Stomach smooth muscle (tissue), 2 donors: Measurements from ENCODE around the gene DAGLB.
A peak's percentile ranks its signal among the peaks of the same experiment; 100 is the strongest.
"Not testable (repeated sequence)": the region's sequence is repeated elsewhere in the genome, so short reads cannot be mapped to it uniquely, and the experiment has no call there.

Experiments used
- H3K27ac ChIP-seq: one replicate; pipeline ENCODE4 v1.7.0; 2013; ENCODE audit warnings: mild to moderate bottlenecking, low read length, inconsistent platforms
- H3K27me3 ChIP-seq, 2 donors: one replicate each; pipeline ENCODE4 v1.7.0; 2013; ENCODE audit warnings: low read length in 2 of 2; ENCODE audit not compliant: insufficient read depth in 2 of 2, control insufficient read depth in 1 of 2
- H3K36me3 ChIP-seq, 2 donors: one replicate each; pipeline ENCODE4 v1.7.0; 2013; ENCODE audit warnings: low read length in 2 of 2; ENCODE audit not compliant: control insufficient read depth in 2 of 2, insufficient read depth in 2 of 2
- H3K4me1 ChIP-seq: one replicate; pipeline ENCODE4 v1.7.0; 2013; ENCODE audit warnings: low read length; ENCODE audit not compliant: control insufficient read depth, insufficient read depth
- H3K4me3 ChIP-seq, 2 donors: one replicate each; pipeline ENCODE4 v1.7.0; 2013; ENCODE audit warnings: low read length in 2 of 2
- H3K9ac ChIP-seq, 2 donors: one replicate each; pipeline ENCODE4 v1.7.0; 2013; ENCODE audit warnings: low read length in 2 of 2, mild to moderate bottlenecking in 1 of 2
- H3K9me3 ChIP-seq, 2 donors: one replicate each; pipeline ENCODE4 v1.7.0; 2013; ENCODE audit warnings: low read length in 2 of 2; ENCODE audit not compliant: control insufficient read depth in 2 of 2
- donor health status: healthy.
- donor health status: Pancreatic carcinoma.

The DAGLB gene

GRCh38 chr7:6460990-6461584 is 13.3 kb upstream of the DAGLB start:
- H3K27me3 ChIP-seq: no peaks in the 10 kb centered on the region
- H3K9ac ChIP-seq: no peak overlapping the region
- no peaks in the 10 kb centered on the region for H3K9me3 ChIP-seq
- H3K4me3 ChIP-seq: no peak overlapping the region
- no peak overlapping the region for H3K27ac ChIP-seq
- peaks cover 17 to 33% of the 10 kb centered on the region in 2 donors for H3K36me3 ChIP-seq
- H3K4me1 ChIP-seq: no peaks in the 10 kb centered on the region

GRCh38 chr7:6460303-6460702 is 12.5 kb upstream of the DAGLB start:
- Histone ChIP-seq H3K4me3 (no peak overlapping the region), H3K27ac (no peak overlapping the region), H3K27me3 (no peaks in the 10 kb centered on the region), H3K36me3 (peaks cover 9 to 25% of the 10 kb centered on the region in 2 donors), H3K4me1 (no peaks in the 10 kb centered on the region), H3K9me3 (no peaks in the 10 kb centered on the region), H3K9ac (no peak overlapping the region)

GRCh38 chr7:6458676-6459075 is 10.9 kb upstream of the DAGLB start:
- H3K27ac ChIP-seq: not testable (repeated sequence)
- H3K36me3 ChIP-seq: peaks cover 9 to 25% of the 10 kb centered on the region in 2 donors

GRCh38 chr7:6453734-6454133 is 6.0 kb upstream of the DAGLB start:
- no peaks in the 10 kb centered on the region for H3K4me1 ChIP-seq
- H3K9ac ChIP-seq: no peak overlapping the region
- no peaks in the 10 kb centered on the region for H3K36me3 ChIP-seq
- H3K9me3 ChIP-seq: no peaks in the 10 kb centered on the region
- no peaks in the 10 kb centered on the region for H3K27me3 ChIP-seq
- H3K27ac ChIP-seq: no peak overlapping the region
- no peak overlapping the region for H3K4me3 ChIP-seq

More at GRCh38 chr7:6458676-6459075, 10.9 kb upstream of the DAGLB start:
- not testable (repeated sequence) for H3K9me3 ChIP-seq, H3K27me3 ChIP-seq, H3K4me3 ChIP-seq, H3K9ac ChIP-seq, H3K4me1 ChIP-seq

GRCh38 chr7:6451224-6451705 is 3.5 kb upstream of the DAGLB start:
- no peak overlapping the region for H3K9ac ChIP-seq
- H3K4me3 ChIP-seq: no peak overlapping the region
- no peak overlapping the region for H3K27ac ChIP-seq
- H3K36me3 ChIP-seq: no peaks in the 10 kb centered on the region
- peaks cover 9% of the 10 kb centered on the region for H3K4me1 ChIP-seq
- no peaks in the 10 kb centered on the region for H3K9me3 ChIP-seq
- no peaks in the 10 kb centered on the region for H3K27me3 ChIP-seq

GRCh38 chr7:6450591-6450990 is 2.8 kb upstream of the DAGLB start:
- H3K27me3 ChIP-seq, H3K4me3 ChIP-seq, H3K36me3 ChIP-seq, H3K27ac ChIP-seq, H3K9ac ChIP-seq, H3K9me3 ChIP-seq, H3K4me1 ChIP-seq: not testable (repeated sequence)

GRCh38 chr7:6449884-6450283 is 2.1 kb upstream of the DAGLB start:
- H3K27ac ChIP-seq, H3K4me1 ChIP-seq, H3K36me3 ChIP-seq, H3K4me3 ChIP-seq, H3K27me3 ChIP-seq, H3K9me3 ChIP-seq, H3K9ac ChIP-seq: not testable (repeated sequence)

GRCh38 chr7:6448943-6449543 is 1.3 kb upstream of the DAGLB start:
- Histone ChIP-seq H3K9ac (no peak overlapping the region), H3K4me3 (no peak overlapping the region), H3K4me1 (peaks cover 9% of the 10 kb centered on the region), H3K36me3 (peaks cover 0 to 7% of the 10 kb centered on the region in 2 donors), H3K9me3 (no peaks in the 10 kb centered on the region), H3K27me3 (no peaks in the 10 kb centered on the region), H3K27ac (no peak overlapping the region)

GRCh38 chr7:6446838-6447580 is 745 bp downstream of the DAGLB start:
- peak overlapping the region; percentile 94 to 99 for H3K4me3 ChIP-seq
- peak overlapping the region; percentile 87 to 89 for H3K9ac ChIP-seq
- peaks cover 4 to 18% of the 10 kb centered on the region in 2 donors for H3K36me3 ChIP-seq
- no peaks in the 10 kb centered on the region for H3K27me3 ChIP-seq
- H3K27ac ChIP-seq: peak overlapping the region; percentile 77
- peaks cover 9% of the 10 kb centered on the region for H3K4me1 ChIP-seq
- H3K9me3 ChIP-seq: no peaks in the 10 kb centered on the region

- Histone ChIP-seq H3K27me3 (no peaks in the 10 kb centered on the region), H3K4me1 (peaks cover 9% of the 10 kb centered on the region), H3K36me3 (peaks cover 4 to 18% of the 10 kb centered on the region in 2 donors), H3K9ac (no peak overlapping the region), H3K9me3 (no peaks in the 10 kb centered on the region), H3K4me3 (no peak overlapping the region), H3K27ac (no peak overlapping the region)
Observed at GRCh38 chr7:6444516-6445269, 3.1 kb downstream of the DAGLB start.
